Upper lobe of left lung (tissue), 4 donors: Measurements from ENCODE around the gene EXOC6B.

Source experiments
- CTCF ChIP-seq, 6 experiments: fragments of 450-650 bp in 4 of 6; fragments of 200-600 bp in 2 of 6; sonication (generic) in 2 of 6; IDR thresholded peaks; one replicate each; pipeline ENCODE4 v1.5.1; 2016 to 2019; ENCODE audit warnings: antibody characterized with exemption in 6 of 6
- POLR2AphosphoS5 ChIP-seq, 2 donors: sonication (generic); formaldehyde crosslinking; IDR thresholded peaks; one replicate each; pipeline ENCODE4 v1.5.1; 2017; ENCODE audit warnings: antibody characterized with exemption in 2 of 2

GRCh38 chr2:72361521-72361920 lies 464.3 kb downstream of the EXOC6B start:
- no peak for TF ChIP-seq CTCF (IDR thresholded peaks at IDR 0.05)
- TF ChIP-seq POLR2AphosphoS5 (IDR thresholded peaks at IDR 0.05): no peak
